ENCODE results near the gene MYBL2. TPM values are rescaled to one million over a fixed set of nuclear protein-coding genes. Genes with fewer than 3 reads are reported as not detected.
A peak's percentile ranks its signal among the peaks of the same experiment; 100 is the strongest.

The MYBL2 gene
- total RNA-seq, 1 donor from 2014 or later, result 108 TPM

- H3K9me3 Mint-ChIP-seq, result no peaks in the 10 kb centered on the region
- H3K4me1 Mint-ChIP-seq, result peaks cover 3% of the 10 kb centered on the region
- no peak for DNase-seq
- H3K27me3 Mint-ChIP-seq, result no peaks in the 10 kb centered on the region
- H3K4me3 Mint-ChIP-seq, result no peak overlapping the region
- intact Hi-C loops (cut with micrococcal nuclease), result no loop called here
- H3K27ac Mint-ChIP-seq, result no peak overlapping the region
- H3K36me3 Mint-ChIP-seq (ENCODE audit: low read depth), result peaks cover 20% of the 10 kb centered on the region
Observed at GRCh38 chr20:43694763-43695162, 27.8 kb downstream of the MYBL2 start.

DNA sequence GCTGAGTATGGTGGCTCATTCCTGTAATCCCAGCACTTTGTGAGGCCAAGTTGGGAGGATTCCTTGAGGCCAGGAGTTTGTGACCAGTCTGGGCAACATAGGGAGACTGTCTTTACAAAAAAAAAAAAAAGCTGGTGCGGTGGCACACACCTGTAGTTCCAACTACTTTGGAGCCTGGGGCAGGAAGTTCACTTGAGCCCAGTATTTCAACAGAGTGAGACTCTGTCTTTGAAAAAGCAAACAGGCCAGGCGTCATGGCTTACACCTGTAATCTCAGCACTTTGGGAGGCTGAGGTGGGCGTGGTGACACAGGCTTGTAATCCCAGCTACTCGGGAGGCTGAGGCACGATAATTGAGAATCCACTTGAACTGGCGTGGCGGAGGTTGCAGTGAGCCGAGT, 28.7 kb downstream of the MYBL2 start:
- Mint-ChIP-seq H3K27ac (no peak overlapping the region), H3K36me3 (ENCODE audit: low read depth) (peaks cover 27% of the 10 kb centered on the region), H3K4me1 (peaks cover 7% of the 10 kb centered on the region), H3K9me3 (no peaks in the 10 kb centered on the region), H3K4me3 (no peak overlapping the region), H3K27me3 (no peaks in the 10 kb centered on the region)
- intact Hi-C loops (cut with micrococcal nuclease), result no loop called here
- DNase-seq, result no peak

DNA sequence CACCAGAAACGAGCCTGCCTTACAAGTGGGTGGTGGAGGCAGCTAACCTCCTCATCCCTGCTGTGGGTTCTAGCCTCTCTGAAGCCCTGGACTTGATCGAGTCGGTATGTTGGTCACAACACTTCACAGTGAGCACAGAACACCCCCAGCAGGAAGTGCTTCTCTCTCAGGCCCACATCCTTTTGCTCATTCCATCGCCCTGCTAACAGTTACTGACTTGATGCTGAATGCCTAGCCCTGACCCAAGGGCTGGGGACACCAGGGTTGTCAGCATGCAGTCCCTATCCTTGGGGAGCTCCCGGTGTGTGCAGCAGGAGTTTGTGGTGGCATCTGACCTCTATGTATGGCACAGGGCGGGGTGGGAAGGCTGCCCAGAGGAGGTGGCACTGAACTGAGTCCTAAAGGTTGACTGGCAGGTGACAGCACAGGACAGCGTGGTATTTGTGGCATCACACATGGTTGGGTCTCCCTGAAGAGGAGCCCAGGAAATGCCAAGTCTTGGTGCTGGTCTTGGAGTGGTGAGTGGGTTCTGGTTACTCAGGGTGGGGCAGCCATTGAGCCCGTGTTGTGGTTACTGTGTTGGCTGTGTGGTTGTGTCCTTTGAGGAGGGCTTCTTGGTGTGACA, 33.1 kb downstream of the MYBL2 start:
- DNase-seq, result no peak
- Mint-ChIP-seq H3K4me3 (no peak overlapping the region), H3K4me1 (peaks cover 5% of the 10 kb centered on the region), H3K27me3 (no peaks in the 10 kb centered on the region), H3K36me3 (ENCODE audit: low read depth) (peaks cover 43% of the 10 kb centered on the region), H3K9me3 (no peaks in the 10 kb centered on the region), H3K27ac (no peak overlapping the region)
- intact Hi-C loops (cut with micrococcal nuclease), result no loop called here

DNA sequence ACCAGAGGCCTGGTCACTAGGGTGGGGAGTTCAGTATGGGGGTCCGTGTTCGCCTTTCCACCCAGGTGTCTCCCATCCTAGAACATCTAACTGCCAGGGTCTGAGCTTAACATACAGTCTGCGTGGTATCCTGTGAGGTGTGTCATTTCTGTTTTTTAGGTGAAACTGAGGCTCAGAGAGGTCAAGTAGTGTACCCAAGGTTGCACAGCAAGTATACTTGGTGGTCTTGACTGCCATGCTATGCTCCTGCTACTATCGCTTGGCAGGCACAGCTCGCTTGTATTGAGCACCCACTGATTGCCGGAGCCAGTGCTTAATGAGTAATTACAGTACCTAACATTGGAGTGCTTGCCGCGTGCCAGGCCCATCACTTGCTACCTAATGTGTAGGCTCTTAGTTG, 33.7 kb downstream of the MYBL2 start:
- no peaks in the 10 kb centered on the region for H3K27me3 Mint-ChIP-seq
- intact Hi-C loops (cut with micrococcal nuclease), result no loop called here
- peaks cover 47% of the 10 kb centered on the region for H3K36me3 Mint-ChIP-seq (ENCODE audit: low read depth)
- H3K4me3 Mint-ChIP-seq, result no peak overlapping the region
- H3K4me1 Mint-ChIP-seq, result peaks cover 5% of the 10 kb centered on the region
- no peaks in the 10 kb centered on the region for H3K9me3 Mint-ChIP-seq
- no peak for DNase-seq
- H3K27ac Mint-ChIP-seq, result no peak overlapping the region

- no peak for DNase-seq
- Mint-ChIP-seq H3K9me3 (no peaks in the 10 kb centered on the region), H3K4me3 (no peak overlapping the region), H3K27me3 (no peaks in the 10 kb centered on the region), H3K36me3 (ENCODE audit: low read depth) (peaks cover 55% of the 10 kb centered on the region), H3K27ac (no peak overlapping the region), H3K4me1 (peaks cover 5% of the 10 kb centered on the region)
- intact Hi-C loops (cut with micrococcal nuclease), result no loop called here
Observed at GRCh38 chr20:43702502-43702901, 35.6 kb downstream of the MYBL2 start.

GRCh38 chr20:43710370-43711044, 43.6 kb downstream of the MYBL2 start:
- Mint-ChIP-seq H3K36me3 (ENCODE audit: low read depth) (peaks cover 41% of the 10 kb centered on the region), H3K9me3 (no peaks in the 10 kb centered on the region), H3K4me3 (no peak overlapping the region), H3K27ac (no peak overlapping the region), H3K4me1 (no peaks in the 10 kb centered on the region), H3K27me3 (no peaks in the 10 kb centered on the region)
- intact Hi-C loops (cut with micrococcal nuclease), result no loop called here
- no peak for DNase-seq

GRCh38 chr20:43711098-43711654, 44.3 kb downstream of the MYBL2 start:
- no peak overlapping the region for H3K4me3 Mint-ChIP-seq
- no peaks in the 10 kb centered on the region for H3K4me1 Mint-ChIP-seq
- H3K27ac Mint-ChIP-seq, result no peak overlapping the region
- H3K27me3 Mint-ChIP-seq, result no peaks in the 10 kb centered on the region
- H3K36me3 Mint-ChIP-seq (ENCODE audit: low read depth), result peaks cover 37% of the 10 kb centered on the region
- H3K9me3 Mint-ChIP-seq, result no peaks in the 10 kb centered on the region
- intact Hi-C loops (cut with micrococcal nuclease), result no loop called here
- DNase-seq, result no peak

DNA sequence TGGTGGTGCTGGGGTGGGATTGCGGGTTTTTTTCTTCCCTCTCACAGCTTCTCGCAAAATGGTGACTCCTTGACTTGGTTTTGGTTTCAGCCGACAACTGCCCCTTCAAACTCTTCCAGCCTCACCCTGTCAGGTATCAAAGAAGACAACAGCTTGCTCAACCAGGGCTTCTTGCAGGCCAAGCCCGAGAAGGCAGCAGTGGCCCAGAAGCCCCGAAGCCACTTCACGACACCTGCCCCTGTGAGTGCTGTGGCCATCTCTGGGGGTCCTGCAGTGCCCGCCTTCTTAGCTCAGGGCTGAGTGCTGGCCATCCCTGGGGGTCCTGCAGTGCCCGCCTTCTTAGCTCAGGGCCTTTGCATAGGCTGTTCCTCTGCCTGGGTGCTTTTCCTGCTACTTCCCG, 48.1 kb downstream of the MYBL2 start:
- H3K9me3 Mint-ChIP-seq, result peaks cover 3% of the 10 kb centered on the region
- peaks cover 30% of the 10 kb centered on the region for H3K36me3 Mint-ChIP-seq (ENCODE audit: low read depth)
- no peak overlapping the region for H3K4me3 Mint-ChIP-seq
- intact Hi-C loops (cut with micrococcal nuclease), result no loop called here
- H3K4me1 Mint-ChIP-seq, result peaks cover 2% of the 10 kb centered on the region
- H3K27me3 Mint-ChIP-seq, result no peaks in the 10 kb centered on the region
- no peak overlapping the region for H3K27ac Mint-ChIP-seq
- no peak for DNase-seq

DNA sequence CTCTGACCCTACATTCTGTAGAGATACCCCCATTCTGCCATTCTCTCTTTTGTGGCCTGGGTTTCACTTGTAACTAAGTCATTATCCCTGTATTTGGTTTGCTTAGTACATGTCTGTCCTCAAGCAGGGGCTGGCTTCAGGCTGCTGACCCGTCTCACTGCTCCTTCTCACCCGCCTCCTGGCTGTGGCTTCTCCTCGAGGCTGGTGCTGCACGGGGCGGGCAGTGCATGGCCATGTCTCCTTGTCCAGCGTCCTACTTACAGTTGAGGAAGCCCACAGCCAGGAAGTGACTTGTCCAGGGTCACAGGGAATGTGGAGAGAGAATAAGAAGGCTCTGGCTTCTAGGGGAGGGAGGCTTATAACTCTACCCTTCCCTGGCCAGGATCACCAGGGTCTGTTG, 48.6 kb downstream of the MYBL2 start:
- H3K36me3 Mint-ChIP-seq (ENCODE audit: low read depth), result peaks cover 31% of the 10 kb centered on the region
- H3K4me1 Mint-ChIP-seq, result peaks cover 2% of the 10 kb centered on the region
- intact Hi-C loops (cut with micrococcal nuclease), result no loop called here
- no peaks in the 10 kb centered on the region for H3K27me3 Mint-ChIP-seq
- no peak overlapping the region for H3K27ac Mint-ChIP-seq
- DNase-seq, result no peak
- peaks cover 4% of the 10 kb centered on the region for H3K9me3 Mint-ChIP-seq
- no peak overlapping the region for H3K4me3 Mint-ChIP-seq

DNA sequence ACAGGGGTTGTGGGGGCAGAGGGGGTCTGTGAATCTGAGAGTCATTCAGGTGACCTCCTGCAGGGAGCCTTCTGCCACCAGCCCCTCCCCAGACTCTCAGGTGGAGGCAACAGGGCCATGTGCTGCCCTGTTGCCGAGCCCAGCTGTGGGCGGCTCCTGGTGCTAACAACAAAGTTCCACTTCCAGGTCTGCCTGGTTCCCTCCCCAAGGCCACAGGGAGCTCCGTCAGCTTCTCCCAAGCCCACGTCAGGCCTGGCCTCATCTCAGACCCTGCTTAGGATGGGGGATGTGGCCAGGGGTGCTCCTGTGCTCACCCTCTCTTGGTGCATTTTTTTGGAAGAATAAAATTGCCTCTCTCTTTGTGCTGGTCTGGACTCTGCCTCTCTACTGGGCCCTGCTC, 49.2 kb downstream of the MYBL2 start:
- DNase-seq, result no peak
- Mint-ChIP-seq H3K27me3 (no peaks in the 10 kb centered on the region), H3K36me3 (ENCODE audit: low read depth) (peaks cover 29% of the 10 kb centered on the region), H3K4me1 (peaks cover 3% of the 10 kb centered on the region), H3K9me3 (peaks cover 4% of the 10 kb centered on the region), H3K4me3 (no peak overlapping the region), H3K27ac (no peak overlapping the region)
- intact Hi-C loops (cut with micrococcal nuclease), result no loop called here

DNA sequence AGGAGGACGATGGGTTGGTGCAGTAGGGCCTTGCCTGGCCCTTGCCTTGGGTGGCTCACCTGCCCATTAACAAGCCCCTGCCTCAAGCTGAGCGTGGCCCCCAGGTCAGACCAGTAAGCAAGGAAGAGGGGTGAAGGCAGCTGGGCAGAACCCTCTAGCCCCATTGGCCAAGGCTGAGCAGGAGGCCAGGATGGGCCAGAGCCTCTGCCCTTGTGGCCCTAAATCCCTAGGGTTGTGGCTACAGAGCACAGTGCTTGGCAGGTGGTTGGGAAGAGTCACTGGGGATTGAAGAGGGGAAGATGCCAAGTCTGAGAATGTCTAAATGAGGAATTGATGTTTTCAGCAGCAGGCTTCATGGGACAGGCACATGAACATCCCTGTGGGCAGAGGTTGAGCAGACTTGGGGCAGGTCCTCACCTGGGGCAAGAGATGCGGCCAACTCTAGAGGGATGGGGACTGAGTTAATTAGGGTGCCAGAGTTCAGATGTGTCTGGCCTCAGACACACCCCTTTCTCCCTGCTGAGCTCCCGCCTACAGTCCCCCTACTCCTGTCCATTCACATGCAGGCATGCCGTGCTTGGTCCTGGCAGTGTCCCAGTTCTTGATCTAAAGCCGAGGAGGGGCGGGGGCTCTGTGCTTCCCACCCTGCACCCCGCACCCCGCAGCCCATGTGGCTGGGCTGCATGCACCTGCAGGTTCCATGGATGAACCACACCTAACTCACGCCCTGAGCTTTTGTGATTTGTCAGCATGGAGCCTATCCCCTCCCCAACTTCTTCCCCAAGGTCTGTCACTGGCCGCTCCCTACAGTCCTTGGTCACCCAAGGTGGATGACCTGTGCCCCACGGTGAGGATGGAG, 50.1 kb downstream of the MYBL2 start:
- H3K36me3 Mint-ChIP-seq (ENCODE audit: low read depth), result peaks cover 28% of the 10 kb centered on the region

DNA sequence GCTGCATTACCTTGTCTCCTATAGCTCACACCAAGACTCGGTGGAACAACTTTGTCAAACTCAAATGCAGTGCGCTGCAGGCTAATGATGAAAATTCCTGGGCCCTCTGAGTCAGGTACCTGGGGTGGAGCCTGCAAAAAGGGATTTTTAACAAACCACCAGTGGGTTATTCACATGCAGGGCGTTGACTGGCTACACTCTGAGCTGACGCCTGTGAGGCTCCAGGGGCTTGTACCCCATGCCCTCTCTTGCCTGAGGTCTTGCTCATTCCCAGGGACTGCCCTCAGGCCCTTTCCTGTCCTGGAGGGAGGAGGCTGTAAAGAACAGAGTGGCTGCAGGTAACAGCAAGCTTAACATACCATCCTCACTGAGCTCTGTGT, 50.7 kb downstream of the MYBL2 start:
- Mint-ChIP-seq H3K4me3 (no peak overlapping the region), H3K27ac (no peak overlapping the region), H3K9me3 (peaks cover 4% of the 10 kb centered on the region), H3K27me3 (no peaks in the 10 kb centered on the region), H3K36me3 (ENCODE audit: low read depth) (peaks cover 28% of the 10 kb centered on the region), H3K4me1 (peaks cover 10% of the 10 kb centered on the region)
- no peak for DNase-seq
- intact Hi-C loops (cut with micrococcal nuclease), result no loop called here

More for the DNA sequence above, 50.1 kb downstream of the MYBL2 start:
- H3K4me1 Mint-ChIP-seq, result peaks cover 5% of the 10 kb centered on the region
- intact Hi-C loops (cut with micrococcal nuclease), result no loop called here
- H3K4me3 Mint-ChIP-seq, result no peak overlapping the region
- DNase-seq, result no peak
- no peaks in the 10 kb centered on the region for H3K27me3 Mint-ChIP-seq
- peaks cover 4% of the 10 kb centered on the region for H3K9me3 Mint-ChIP-seq
- no peak overlapping the region for H3K27ac Mint-ChIP-seq

DNA sequence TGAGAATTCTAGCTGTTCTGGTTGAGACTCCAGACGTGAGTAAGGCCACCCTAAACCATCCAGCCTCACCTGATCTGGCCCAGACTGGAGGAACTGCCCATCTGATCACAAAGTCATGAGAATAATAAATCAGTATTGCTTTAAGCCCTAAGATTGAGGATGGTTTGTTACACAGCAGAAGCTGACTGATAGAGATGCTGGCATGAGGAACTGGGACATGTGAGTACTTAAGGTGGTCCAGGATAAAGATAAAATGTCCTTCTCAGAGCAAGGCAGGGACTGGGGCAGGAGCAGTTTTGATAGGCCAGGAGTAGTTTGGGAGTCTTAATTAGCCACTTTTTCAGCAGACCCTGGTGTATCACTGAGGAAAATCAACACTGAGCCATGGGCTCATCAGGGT, 53.1 kb downstream of the MYBL2 start:
- intact Hi-C loops (cut with micrococcal nuclease), result no loop called here
- Mint-ChIP-seq H3K4me3 (no peak overlapping the region), H3K4me1 (peaks cover 16% of the 10 kb centered on the region), H3K27me3 (no peaks in the 10 kb centered on the region), H3K9me3 (peaks cover 4% of the 10 kb centered on the region), H3K27ac (peak overlapping the region; percentile 1), H3K36me3 (ENCODE audit: low read depth) (peaks cover 20% of the 10 kb centered on the region)
- no peak for DNase-seq

DNA sequence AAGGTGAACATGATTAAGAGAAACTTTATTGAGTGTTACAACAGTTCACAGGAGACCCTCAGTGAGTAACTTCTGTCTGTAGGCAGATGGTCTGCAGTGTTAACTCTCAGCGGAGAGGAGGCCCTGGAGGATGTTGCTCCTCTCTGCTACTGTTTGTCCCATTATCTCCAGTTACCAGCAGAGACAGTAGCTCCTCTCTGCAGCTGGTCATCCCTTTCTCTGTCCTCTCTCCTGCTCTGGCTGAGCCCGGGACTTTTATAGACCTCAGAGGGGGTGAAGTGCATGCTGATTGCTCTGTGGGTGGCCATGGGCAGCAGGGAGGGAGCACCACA, 54.1 kb downstream of the MYBL2 start:
- H3K27ac Mint-ChIP-seq, result no peak overlapping the region
- peaks cover 15% of the 10 kb centered on the region for H3K36me3 Mint-ChIP-seq (ENCODE audit: low read depth)
- no peak for DNase-seq
- intact Hi-C loops (cut with micrococcal nuclease), result no loop called here
- H3K4me3 Mint-ChIP-seq, result no peak overlapping the region
- H3K4me1 Mint-ChIP-seq, result peaks cover 16% of the 10 kb centered on the region
- no peaks in the 10 kb centered on the region for H3K27me3 Mint-ChIP-seq
- peaks cover 4% of the 10 kb centered on the region for H3K9me3 Mint-ChIP-seq

Data from activated CD4-positive, alpha-beta T cell treated with anti-CD3 and anti-CD28 coated beads, Interleukin-2, amount 10 ng/mL, durations not matched to agents 24 days and 14 days (primary cell).